HepG2 (cell line): ENCODE results near the gene DQX1. TPM values are rescaled to one million over a fixed set of nuclear protein-coding genes. Genes with fewer than 3 reads are reported as not detected.

Experiments used
- AGO1 ChIP-seq: fragments of 200-400 bp; formaldehyde crosslinking; IDR thresholded peaks from 2 replicates; pipeline ENCODE4 v1.6.1; 2017; ENCODE audit warnings: mild to moderate bottlenecking, low read depth, low read length, moderate library complexity; ENCODE audit not compliant: poor library complexity, severe bottlenecking
- AKAP8 ChIP-seq: sonication (generic); formaldehyde crosslinking; IDR thresholded peaks from 2 replicates; pipeline ENCODE4 v1.5.1; 2020; ENCODE audit warnings: mild to moderate bottlenecking, missing genetic modification reagents
- GZF1 ChIP-seq: sonication (generic); formaldehyde crosslinking; IDR thresholded peaks from 2 replicates; pipeline ENCODE4 v1.5.1; 2020; ENCODE audit warnings: mild to moderate bottlenecking, missing genetic modification reagents
- HBP1 ChIP-seq: IDR thresholded peaks from 2 replicates; pipeline ENCODE4 v1.6.1; 2016; ENCODE audit warnings: low read depth, control low read depth
- HIVEP1 ChIP-seq: sonication (generic); formaldehyde crosslinking; IDR thresholded peaks from 2 replicates; pipeline ENCODE4 v1.4.0; 2020; ENCODE audit warnings: mild to moderate bottlenecking, missing genetic modification reagents
- HMG20A ChIP-seq: IDR thresholded peaks from 2 replicates; pipeline ENCODE4 v1.6.1; 2016; ENCODE audit warnings: borderline replicate concordance
- HNF1B ChIP-seq: sonication (generic); formaldehyde crosslinking; IDR thresholded peaks from 2 replicates; pipeline ENCODE4 v1.5.1; 2020; ENCODE audit warnings: mild to moderate bottlenecking, moderate library complexity, missing genetic modification reagents
- NCOA5 ChIP-seq: sonication (generic); formaldehyde crosslinking; IDR thresholded peaks from 2 replicates; pipeline ENCODE4 v1.4.0; 2020; ENCODE audit warnings: missing genetic modification reagents
- PAXIP1 ChIP-seq: sonication (generic); formaldehyde crosslinking; conservative IDR thresholded peaks from 2 replicates; pipeline ENCODE4 v1.4.0; 2020; ENCODE audit warnings: mild to moderate bottlenecking, missing genetic modification reagents, moderate library complexity
- RFX3 ChIP-seq: IDR thresholded peaks from 2 replicates; pipeline ENCODE4 v1.6.1; 2016; ENCODE audit warnings: missing biosample characterization, missing genetic modification reagents
- RNF219 ChIP-seq: sonication (generic); formaldehyde crosslinking; IDR thresholded peaks from 2 replicates; pipeline ENCODE4 v1.5.0; 2020; ENCODE audit warnings: mild to moderate bottlenecking, missing genetic modification reagents
- SNAPC2 ChIP-seq: sonication (generic); formaldehyde crosslinking; IDR thresholded peaks from 2 replicates; pipeline ENCODE4 v1.8.1; 2022; ENCODE audit warnings: mild to moderate bottlenecking, missing genetic modification reagents
- STAT5B ChIP-seq: sonication (generic); formaldehyde crosslinking; IDR thresholded peaks from 2 replicates; pipeline ENCODE4 v1.4.0; 2020; ENCODE audit warnings: missing genetic modification reagents
- TMF1 ChIP-seq: sonication (generic); formaldehyde crosslinking; IDR thresholded peaks from 2 replicates; pipeline ENCODE4 v1.8.1; 2022; ENCODE audit warnings: low read depth, missing genetic modification reagents
- XRCC5 ChIP-seq: fragments of 200-400 bp; formaldehyde crosslinking; optimal IDR thresholded peaks from 2 replicates; pipeline ENCODE3; 2017; ENCODE audit warnings: mild to moderate bottlenecking, low read length
- ZNF18 ChIP-seq: sonication (generic); formaldehyde crosslinking; IDR thresholded peaks from 2 replicates; pipeline ENCODE4 v1.8.0; 2022; ENCODE audit warnings: mild to moderate bottlenecking, missing genetic modification reagents; ENCODE audit not compliant: insufficient replicate concordance
- ZNF737 ChIP-seq: sonication (generic); formaldehyde crosslinking; IDR thresholded peaks from 2 replicates; pipeline ENCODE4 v1.5.0; 2020; ENCODE audit warnings: missing genetic modification reagents, mild to moderate bottlenecking, borderline replicate concordance
- ZNF75D ChIP-seq: sonication (generic); formaldehyde crosslinking; IDR thresholded peaks from 2 replicates; pipeline ENCODE4 v1.8.1; 2023; ENCODE audit warnings: missing genetic modification reagents, mild to moderate bottlenecking, borderline replicate concordance
- ZSCAN22 ChIP-seq: sonication (generic); formaldehyde crosslinking; IDR thresholded peaks from 2 replicates; pipeline ENCODE4 v1.4.0; 2020; ENCODE audit warnings: mild to moderate bottlenecking, missing genetic modification reagents
- polyA plus RNA-seq, 8 experiments: library from polyadenylated mRNA; depleted of rRNA in 3 of 8; stranded (reverse) in 7 of 8; unstranded in 1 of 8; fragments of >200 nt; fragmentation: Illumina TruSeq in 4 of 8; extraction: Trizol in 4 of 8; gene quantifications; 2 replicates each; pipeline versions ENCODE4 v1.2.1 to v1.2.3, GENCODE V29; 2011 to 2016; ENCODE audit warnings: low read depth in 4 of 8, missing spikeins in 1 of 8, mixed read lengths in 1 of 8; ENCODE audit not compliant: insufficient read depth in 1 of 8
- total RNA-seq, 5 experiments: library from RNA; depleted of rRNA; stranded (reverse); fragments of >200 nt; fragmentation: Illumina TruSeq; extraction: Trizol; gene quantifications; 2 replicates each; pipeline ENCODE4 v1.2.3, GENCODE V29; 2016; ENCODE audit warnings: low read depth in 1 of 5

DQX1 gene
- total and polyA plus RNA-seq, 2 of the 13 experiments (the other 11 are each of a cell fraction or from before 2014, with no cell fraction given): 27.6 to 89.8 TPM

- TF ChIP-seq PAXIP1: no peak
- no peak for TF ChIP-seq TMF1 (CRISPR knock-in tag)
- no peak for TF ChIP-seq HMG20A (CRISPR knock-in tag)
- peak; percentile 45 for TF ChIP-seq ZNF18 (CRISPR knock-in tag)
- TF ChIP-seq STAT5B: no peak
- TF ChIP-seq RNF219: no peak
- no peak for TF ChIP-seq HNF1B (CRISPR knock-in tag)
- no peak for TF ChIP-seq RFX3 (CRISPR knock-in tag)
- 0 out of 2 replicates have a peak, but pooled peaks have one; percentile 84 for TF ChIP-seq ZNF75D (CRISPR knock-in tag)
- TF ChIP-seq HBP1: no peak
- peak; percentile 74; the same call in 1 of the 2 replicates for TF ChIP-seq SNAPC2
- 0 out of 2 replicates have a peak, but pooled peaks have one; percentile 39 for TF ChIP-seq GZF1 (CRISPR knock-in tag)
- no peak for TF ChIP-seq NCOA5 (CRISPR knock-in tag)
- peak; percentile 97 for TF ChIP-seq AGO1
- TF ChIP-seq HIVEP1 (CRISPR knock-in tag): no peak
- TF ChIP-seq AKAP8 (CRISPR knock-in tag): no peak; the same call in 1 of the 2 replicates
- TF ChIP-seq XRCC5: no peak
- no peak for TF ChIP-seq ZSCAN22 (CRISPR knock-in tag)
- no peak for TF ChIP-seq ZNF737 (CRISPR knock-in tag)
Observed at GRCh38 chr2:74497777-74498499, 28.1 kb downstream of the DQX1 start (continued).
